ENCODE results near the gene PIM1.
A peak's percentile ranks its signal among the peaks of the same experiment; 100 is the strongest.

The PIM1 gene

GRCh38 chr6:37200085-37200484, 30.1 kb downstream of the PIM1 start:
- TF ChIP-seq CTCF (IDR thresholded peaks at IDR 0.05; ENCODE audit: low read length, missing control alignments) = no peak

GRCh38 chr6:37201726-37202125, 31.8 kb downstream of the PIM1 start:
- TF ChIP-seq CTCF (IDR thresholded peaks at IDR 0.05; ENCODE audit: low read length, missing control alignments) = no peak
- H3K4me3 ChIP-seq (replicated peaks; ENCODE audit: low read depth, low read length) = no peak overlapping the region
- no peak for DNase-seq (ENCODE audit: low read depth)

More at GRCh38 chr6:37200085-37200484, 30.1 kb downstream of the PIM1 start:
- no peak for DNase-seq (ENCODE audit: low read depth)
- no peak overlapping the region for H3K4me3 ChIP-seq (replicated peaks; ENCODE audit: low read depth, low read length)

GRCh38 chr6:37202788-37203491, 33.0 kb downstream of the PIM1 start:
- no peak for DNase-seq (ENCODE audit: low read depth)
- H3K4me3 ChIP-seq (replicated peaks; ENCODE audit: low read depth, low read length) = no peak overlapping the region
- no peak for TF ChIP-seq CTCF (IDR thresholded peaks at IDR 0.05; ENCODE audit: low read length, missing control alignments)

GRCh38 chr6:37204014-37204751, 34.2 kb downstream of the PIM1 start:
- DNase-seq (ENCODE audit: low read depth) = peak; percentile 60
- H3K4me3 ChIP-seq (replicated peaks; ENCODE audit: low read depth, low read length) = no peak overlapping the region
- no peak for TF ChIP-seq CTCF (IDR thresholded peaks at IDR 0.05; ENCODE audit: low read length, missing control alignments)

GRCh38 chr6:37205175-37205996, 35.4 kb downstream of the PIM1 start:
- no peak for TF ChIP-seq CTCF (IDR thresholded peaks at IDR 0.05; ENCODE audit: low read length, missing control alignments)
- no peak overlapping the region for H3K4me3 ChIP-seq (replicated peaks; ENCODE audit: low read depth, low read length)
- DNase-seq (ENCODE audit: low read depth) = no peak

GRCh38 chr6:37205997-37206340, 36.0 kb downstream of the PIM1 start:
- no peak overlapping the region for H3K4me3 ChIP-seq (replicated peaks; ENCODE audit: low read depth, low read length)
- no peak for TF ChIP-seq CTCF (IDR thresholded peaks at IDR 0.05; ENCODE audit: low read length, missing control alignments)
- DNase-seq (ENCODE audit: low read depth) = no peak

Data from fibroblast of pulmonary artery (primary cell).